ENCODE data around the gene TRAPPC5. TPM values are rescaled to one million over a fixed set of nuclear protein-coding genes. Genes with fewer than 3 reads are reported as not detected.

Gene TRAPPC5
- total RNA-seq, 2 donors from 2014 or later, result 105 to 150 TPM

- no peak for DNase-seq (ENCODE audit: low spot score)
- TF ChIP-seq POLR2A (IDR thresholded peaks at IDR 0.05), result no peak
- TF ChIP-seq POLR2AphosphoS5 (IDR thresholded peaks at IDR 0.05), result no peak
- TF ChIP-seq, protein P1, sequence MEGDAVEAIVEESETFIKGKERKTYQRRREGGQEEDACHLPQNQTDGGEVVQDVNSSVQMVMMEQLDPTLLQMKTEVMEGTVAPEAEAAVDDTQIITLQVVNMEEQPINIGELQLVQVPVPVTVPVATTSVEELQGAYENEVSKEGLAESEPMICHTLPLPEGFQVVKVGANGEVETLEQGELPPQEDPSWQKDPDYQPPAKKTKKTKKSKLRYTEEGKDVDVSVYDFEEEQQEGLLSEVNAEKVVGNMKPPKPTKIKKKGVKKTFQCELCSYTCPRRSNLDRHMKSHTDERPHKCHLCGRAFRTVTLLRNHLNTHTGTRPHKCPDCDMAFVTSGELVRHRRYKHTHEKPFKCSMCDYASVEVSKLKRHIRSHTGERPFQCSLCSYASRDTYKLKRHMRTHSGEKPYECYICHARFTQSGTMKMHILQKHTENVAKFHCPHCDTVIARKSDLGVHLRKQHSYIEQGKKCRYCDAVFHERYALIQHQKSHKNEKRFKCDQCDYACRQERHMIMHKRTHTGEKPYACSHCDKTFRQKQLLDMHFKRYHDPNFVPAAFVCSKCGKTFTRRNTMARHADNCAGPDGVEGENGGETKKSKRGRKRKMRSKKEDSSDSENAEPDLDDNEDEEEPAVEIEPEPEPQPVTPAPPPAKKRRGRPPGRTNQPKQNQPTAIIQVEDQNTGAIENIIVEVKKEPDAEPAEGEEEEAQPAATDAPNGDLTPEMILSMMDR (IDR thresholded peaks at IDR 0.05), result no peak
- Histone ChIP-seq H3K27me3 (replicated peaks; ENCODE audit: insufficient read depth) (no peaks in the 10 kb centered on the region), H3K4me3 (no peak overlapping the region), H3K36me3 (no peaks in the 10 kb centered on the region), H3K9me3 (no peaks in the 10 kb centered on the region), H3K4me1 (replicated peaks) (no peaks in the 10 kb centered on the region), H3K27ac (no peak overlapping the region)
- intact Hi-C loops (cut with DNase I), result loop anchor here (10.0 kb wide), 1 partner anchor 137 kb away; no protein-coding TSS in a partner anchor
- 30% methylated on average over 9 of the region's 9 CpGs for WGBS
Observed at GRCh38 chr19:7658219-7658686, 22.4 kb upstream of the TRAPPC5 start.

DNA sequence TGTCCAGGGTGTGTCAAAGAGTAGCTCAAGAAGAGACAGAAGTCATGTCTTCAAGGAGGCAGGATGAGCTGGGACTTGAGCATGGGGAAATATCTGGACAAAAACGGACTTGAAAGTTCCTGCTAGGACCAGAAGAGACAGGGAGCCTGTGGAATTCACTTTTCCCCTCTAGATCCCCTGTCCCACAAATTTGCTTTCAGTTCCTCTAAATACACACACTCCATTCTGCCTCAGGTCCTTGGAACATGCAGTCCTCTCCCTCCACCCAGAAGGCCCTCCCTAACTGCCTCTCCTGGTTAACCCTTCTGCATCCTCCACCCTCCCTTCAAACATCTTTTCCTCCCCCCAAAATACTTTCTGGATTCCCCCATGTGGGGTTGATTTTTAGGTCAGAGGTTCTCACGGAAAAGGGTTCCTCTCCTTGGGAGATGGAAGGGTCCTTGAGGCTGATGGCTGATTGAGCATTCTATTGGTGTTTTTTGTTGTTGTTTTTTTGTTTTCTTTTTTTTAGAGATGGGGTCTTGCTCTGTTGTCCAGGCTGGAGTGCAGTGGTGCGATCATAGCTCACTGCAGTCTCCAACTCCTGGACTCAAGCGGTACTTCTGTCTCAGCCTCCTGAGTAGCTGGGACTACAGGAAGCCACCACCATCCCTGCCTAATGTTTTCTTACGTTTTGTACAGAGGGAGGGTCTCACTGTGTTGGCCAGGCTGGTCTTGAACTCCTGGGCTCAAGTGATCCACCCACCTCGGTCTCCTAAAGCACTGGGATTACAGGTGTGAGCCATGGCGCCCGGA, 18.7 kb upstream of the TRAPPC5 start:
- Histone ChIP-seq H3K36me3 (no peaks in the 10 kb centered on the region), H3K9me3 (no peaks in the 10 kb centered on the region), H3K27me3 (replicated peaks; ENCODE audit: insufficient read depth) (no peaks in the 10 kb centered on the region), H3K27ac (no peak overlapping the region), H3K4me3 (no peak overlapping the region), H3K4me1 (replicated peaks) (no peaks in the 10 kb centered on the region)
- DNase-seq (ENCODE audit: low spot score), result no peak
- WGBS, result 78% methylated on average over 8 of the region's 8 CpGs
- TF ChIP-seq, protein P1 (IDR thresholded peaks at IDR 0.05), result no peak
- TF ChIP-seq POLR2A (IDR thresholded peaks at IDR 0.05) (no peak), POLR2AphosphoS5 (IDR thresholded peaks at IDR 0.05) (no peak)
- intact Hi-C loops (cut with DNase I), result no loop called here

DNA sequence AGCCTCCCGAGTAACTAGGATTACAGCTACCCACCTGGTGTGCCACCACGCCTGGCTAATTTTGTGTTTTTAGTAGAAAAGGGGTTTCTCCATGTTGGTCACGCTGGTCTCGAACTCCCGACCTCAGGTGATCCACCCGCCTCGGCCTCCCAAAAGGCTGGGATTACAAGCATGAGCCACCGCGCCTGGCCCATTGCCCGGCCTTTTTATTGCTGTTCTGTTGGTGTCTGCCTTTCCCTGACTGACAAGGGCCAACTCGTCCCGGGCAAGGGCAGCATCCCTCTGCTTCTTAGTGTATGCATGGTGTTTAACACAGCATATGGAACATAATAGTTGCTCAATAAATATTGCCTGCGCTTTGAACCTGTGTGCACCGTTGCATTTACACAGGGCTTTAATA, 18.0 kb upstream of the TRAPPC5 start:
- Histone ChIP-seq H3K9me3 (no peaks in the 10 kb centered on the region), H3K4me1 (replicated peaks) (no peaks in the 10 kb centered on the region), H3K27me3 (replicated peaks; ENCODE audit: insufficient read depth) (no peaks in the 10 kb centered on the region), H3K36me3 (no peaks in the 10 kb centered on the region), H3K4me3 (no peak overlapping the region), H3K27ac (no peak overlapping the region)
- TF ChIP-seq POLR2AphosphoS5 (IDR thresholded peaks at IDR 0.05), result no peak
- TF ChIP-seq, protein P1 (IDR thresholded peaks at IDR 0.05), result no peak
- TF ChIP-seq POLR2A (IDR thresholded peaks at IDR 0.05), result no peak
- no peak for DNase-seq (ENCODE audit: low spot score)
- WGBS, result 72% methylated on average over 14 of the region's 14 CpGs
- intact Hi-C loops (cut with DNase I), result no loop called here

DNA sequence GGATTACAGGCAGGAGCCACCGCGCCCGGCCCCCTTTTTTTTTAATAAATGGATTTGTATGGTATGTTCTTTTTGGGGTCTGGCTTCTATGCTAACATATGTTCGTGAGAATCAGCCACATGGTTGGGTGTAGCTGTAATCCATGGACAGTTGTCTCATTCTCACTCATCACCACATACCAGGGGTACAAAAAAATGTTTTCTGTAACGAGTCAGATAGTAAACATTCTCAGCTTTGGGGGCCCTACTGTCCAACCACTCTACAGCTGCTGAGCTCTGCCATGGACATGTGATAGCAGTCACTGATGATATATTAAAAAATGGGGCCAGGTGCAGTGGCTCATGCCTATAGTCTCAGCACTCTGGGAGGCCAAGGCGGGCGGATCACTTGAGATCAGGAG, 16.9 kb upstream of the TRAPPC5 start:
- Histone ChIP-seq H3K4me3 (no peak overlapping the region), H3K27me3 (replicated peaks; ENCODE audit: insufficient read depth) (no peaks in the 10 kb centered on the region), H3K36me3 (no peaks in the 10 kb centered on the region), H3K27ac (no peak overlapping the region), H3K4me1 (replicated peaks) (no peaks in the 10 kb centered on the region), H3K9me3 (no peaks in the 10 kb centered on the region)
- TF ChIP-seq POLR2A (IDR thresholded peaks at IDR 0.05), result no peak
- TF ChIP-seq, protein P1 (IDR thresholded peaks at IDR 0.05), result no peak
- WGBS, result 77% methylated on average over 7 of the region's 7 CpGs
- DNase-seq (ENCODE audit: low spot score), result no peak
- intact Hi-C loops (cut with DNase I), result no loop called here

- DNase-seq (ENCODE audit: low spot score), result no peak
- Histone ChIP-seq H3K27ac (no peak overlapping the region), H3K4me1 (replicated peaks) (no peaks in the 10 kb centered on the region), H3K4me3 (no peak overlapping the region), H3K27me3 (replicated peaks; ENCODE audit: insufficient read depth) (no peaks in the 10 kb centered on the region), H3K36me3 (no peaks in the 10 kb centered on the region), H3K9me3 (no peaks in the 10 kb centered on the region)
- WGBS, result 25% methylated on average over 4 of the region's 4 CpGs
- intact Hi-C loops (cut with DNase I), result no loop called here
- TF ChIP-seq, protein P1 (IDR thresholded peaks at IDR 0.05), result no peak
- TF ChIP-seq POLR2AphosphoS5 (IDR thresholded peaks at IDR 0.05), result peak; percentile 43
Observed at GRCh38 chr19:7665076-7665475, 15.6 kb upstream of the TRAPPC5 start.
